ENCODE results near the gene FKBP7.

Gene FKBP7

GRCh38 chr2:178506524-178506923, 28.1 kb upstream of the FKBP7 start:
- TF ChIP-seq ZFX (IDR thresholded peaks at IDR 0.05): no peak
- no peak for TF ChIP-seq CTCF (conservative IDR thresholded peaks at IDR 0.05)
- H3K27ac ChIP-seq: no peak overlapping the region

DNA sequence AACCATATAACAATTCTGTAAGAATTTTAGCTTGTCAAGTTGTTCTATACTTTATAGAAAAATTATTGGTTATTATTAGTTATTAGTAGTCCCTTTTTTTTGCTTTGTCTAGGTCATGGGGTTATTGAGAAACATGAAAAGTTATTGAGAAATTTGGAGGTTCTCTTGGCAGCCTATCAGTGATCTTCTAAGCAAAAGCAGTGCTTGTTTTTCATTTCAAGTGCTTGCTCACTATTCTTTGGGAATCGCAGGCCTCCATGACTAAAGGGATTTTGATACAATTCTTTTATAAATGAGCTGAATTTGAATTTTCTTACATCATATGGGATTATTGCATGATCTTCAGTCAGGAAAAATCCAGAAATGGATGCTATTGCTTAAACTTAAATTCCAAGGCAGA, 27.7 kb upstream of the FKBP7 start:
- no peak overlapping the region for H3K27ac ChIP-seq
- TF ChIP-seq ZFX (IDR thresholded peaks at IDR 0.05): no peak
- TF ChIP-seq CTCF (conservative IDR thresholded peaks at IDR 0.05): no peak

- H3K27ac ChIP-seq: no peak overlapping the region
- TF ChIP-seq ZFX (IDR thresholded peaks at IDR 0.05) (no peak), CTCF (conservative IDR thresholded peaks at IDR 0.05) (no peak)
These were observed 24.4 kb upstream of the FKBP7 start for GRCh38 chr2:178502751-178503150.

DNA sequence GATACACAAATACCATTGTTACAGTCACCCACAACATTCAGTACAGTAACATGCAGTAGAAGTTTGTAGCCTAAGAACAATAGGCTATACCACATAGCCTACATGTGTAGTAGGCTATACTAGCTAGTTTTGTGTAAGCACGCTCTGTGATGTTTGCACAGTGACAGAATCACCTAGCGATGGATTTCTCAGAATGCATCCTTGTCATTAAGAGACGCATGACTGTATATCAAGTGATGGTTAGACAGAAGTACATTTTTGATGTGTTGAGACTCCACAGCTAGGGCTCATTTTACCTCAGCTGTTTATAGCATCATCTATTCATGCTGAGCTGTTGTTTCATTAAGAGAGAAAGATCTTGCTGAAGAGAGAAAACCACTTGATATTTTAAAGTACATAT, 21.2 kb upstream of the FKBP7 start:
- no peak overlapping the region for H3K27ac ChIP-seq
- TF ChIP-seq ZFX (IDR thresholded peaks at IDR 0.05) (no peak), CTCF (conservative IDR thresholded peaks at IDR 0.05) (no peak)

- no peak overlapping the region for H3K27ac ChIP-seq
- TF ChIP-seq ZFX (IDR thresholded peaks at IDR 0.05): no peak
- TF ChIP-seq CTCF (conservative IDR thresholded peaks at IDR 0.05): no peak
These were observed 19.7 kb upstream of the FKBP7 start for GRCh38 chr2:178498137-178498536.

- TF ChIP-seq CTCF (conservative IDR thresholded peaks at IDR 0.05) (no peak), ZFX (IDR thresholded peaks at IDR 0.05) (no peak)
- no peak overlapping the region for H3K27ac ChIP-seq
These were observed 17.6 kb upstream of the FKBP7 start for GRCh38 chr2:178496049-178496448.

GRCh38 chr2:178491612-178492011, 13.2 kb upstream of the FKBP7 start:
- H3K27ac ChIP-seq: no peak overlapping the region
- TF ChIP-seq ZFX (IDR thresholded peaks at IDR 0.05): no peak
- no peak for TF ChIP-seq CTCF (conservative IDR thresholded peaks at IDR 0.05)
